ENCODE measurements around the gene FAM89A. TPM values are rescaled to one million over a fixed set of nuclear protein-coding genes. Genes with fewer than 3 reads are reported as not detected.

Gene FAM89A
- total RNA-seq, 1 donor from 2014 or later: 48.0 TPM

DNA sequence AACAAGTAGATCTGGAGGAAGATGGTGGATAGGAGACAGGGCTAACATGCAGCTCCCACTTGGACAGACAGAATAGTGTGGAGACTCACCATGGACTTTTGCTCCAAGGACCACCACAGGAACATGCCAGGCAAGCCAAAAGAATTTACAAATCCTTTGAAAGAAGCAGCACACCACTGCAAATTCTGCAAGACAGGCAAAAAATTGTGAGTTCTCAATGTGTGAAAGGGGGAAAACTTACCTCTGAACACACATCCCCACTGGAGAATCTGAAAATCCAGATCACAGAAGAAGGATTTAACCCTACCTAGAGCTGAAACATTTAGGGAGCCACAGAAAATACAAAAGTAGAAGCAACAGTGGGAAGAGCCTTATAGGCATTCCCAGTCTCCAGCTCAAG is 38.2 kb downstream of the FAM89A start:
- Mint-ChIP-seq H3K27ac (ENCODE audit: unreplicated experiment) (no peak overlapping the region), H3K4me1 (ENCODE audit: unreplicated experiment) (no peaks in the 10 kb centered on the region), H3K4me3 (ENCODE audit: unreplicated experiment) (peak overlapping the region; percentile 17), H3K36me3 (ENCODE audit: low read depth, unreplicated experiment) (peaks cover 38% of the 10 kb centered on the region), H3K27me3 (ENCODE audit: unreplicated experiment) (no peaks in the 10 kb centered on the region), H3K9me3 (ENCODE audit: unreplicated experiment) (peaks cover 24% of the 10 kb centered on the region)
- TF ChIP-seq, protein P1, sequence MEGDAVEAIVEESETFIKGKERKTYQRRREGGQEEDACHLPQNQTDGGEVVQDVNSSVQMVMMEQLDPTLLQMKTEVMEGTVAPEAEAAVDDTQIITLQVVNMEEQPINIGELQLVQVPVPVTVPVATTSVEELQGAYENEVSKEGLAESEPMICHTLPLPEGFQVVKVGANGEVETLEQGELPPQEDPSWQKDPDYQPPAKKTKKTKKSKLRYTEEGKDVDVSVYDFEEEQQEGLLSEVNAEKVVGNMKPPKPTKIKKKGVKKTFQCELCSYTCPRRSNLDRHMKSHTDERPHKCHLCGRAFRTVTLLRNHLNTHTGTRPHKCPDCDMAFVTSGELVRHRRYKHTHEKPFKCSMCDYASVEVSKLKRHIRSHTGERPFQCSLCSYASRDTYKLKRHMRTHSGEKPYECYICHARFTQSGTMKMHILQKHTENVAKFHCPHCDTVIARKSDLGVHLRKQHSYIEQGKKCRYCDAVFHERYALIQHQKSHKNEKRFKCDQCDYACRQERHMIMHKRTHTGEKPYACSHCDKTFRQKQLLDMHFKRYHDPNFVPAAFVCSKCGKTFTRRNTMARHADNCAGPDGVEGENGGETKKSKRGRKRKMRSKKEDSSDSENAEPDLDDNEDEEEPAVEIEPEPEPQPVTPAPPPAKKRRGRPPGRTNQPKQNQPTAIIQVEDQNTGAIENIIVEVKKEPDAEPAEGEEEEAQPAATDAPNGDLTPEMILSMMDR (IDR thresholded peaks at IDR 0.05; ENCODE audit: unreplicated experiment): no peak
- no peak for DNase-seq (ENCODE audit: low spot score)

DNA sequence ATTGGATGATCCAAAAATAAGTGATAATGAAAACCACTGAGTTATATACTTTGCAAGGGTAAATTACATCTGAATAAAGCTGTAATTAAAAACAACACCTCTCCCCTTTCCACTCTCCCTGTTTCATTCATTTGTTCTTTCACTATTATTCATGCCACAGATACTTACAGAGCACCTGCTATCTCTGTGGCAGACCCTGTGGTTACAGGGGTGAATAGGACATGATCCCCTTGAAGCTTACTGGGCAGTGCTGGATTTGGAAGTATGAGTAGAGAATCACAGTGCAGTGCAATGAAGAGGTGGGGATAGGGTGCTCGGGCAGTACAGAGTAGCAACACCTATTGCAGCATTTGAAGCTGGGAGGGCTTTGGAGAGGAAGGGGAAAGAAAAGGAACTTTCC is 39.4 kb downstream of the FAM89A start:
- H3K27ac Mint-ChIP-seq (ENCODE audit: unreplicated experiment): no peak overlapping the region
- peaks cover 36% of the 10 kb centered on the region for H3K36me3 Mint-ChIP-seq (ENCODE audit: low read depth, unreplicated experiment)
- H3K4me1 Mint-ChIP-seq (ENCODE audit: unreplicated experiment): no peaks in the 10 kb centered on the region
- H3K9me3 Mint-ChIP-seq (ENCODE audit: unreplicated experiment): peaks cover 22% of the 10 kb centered on the region
- no peak overlapping the region for H3K4me3 Mint-ChIP-seq (ENCODE audit: unreplicated experiment)
- H3K27me3 Mint-ChIP-seq (ENCODE audit: unreplicated experiment): no peaks in the 10 kb centered on the region
- TF ChIP-seq, protein P1 (IDR thresholded peaks at IDR 0.05; ENCODE audit: unreplicated experiment): no peak
- DNase-seq (ENCODE audit: low spot score): no peak

DNA sequence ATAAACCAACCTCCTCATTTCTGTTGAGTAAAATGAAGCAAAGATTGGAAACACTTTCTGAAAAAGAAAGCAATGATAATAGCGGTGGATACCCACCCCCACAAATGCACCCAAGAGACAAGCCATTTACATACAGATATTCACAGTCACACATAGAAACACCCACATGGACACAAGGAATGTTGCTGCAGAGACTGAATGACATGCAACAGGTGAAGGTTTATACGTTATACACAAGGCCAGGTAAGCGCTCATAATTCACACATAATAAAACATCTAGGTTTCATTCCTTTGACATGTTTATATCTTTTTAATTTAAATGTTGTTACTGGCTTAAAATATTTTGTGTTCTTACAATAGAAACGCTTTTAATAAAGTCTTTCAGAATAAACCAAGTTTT is 39.9 kb downstream of the FAM89A start:
- H3K27me3 Mint-ChIP-seq (ENCODE audit: unreplicated experiment): no peaks in the 10 kb centered on the region
- DNase-seq (ENCODE audit: low spot score): no peak
- TF ChIP-seq, protein P1 (IDR thresholded peaks at IDR 0.05; ENCODE audit: unreplicated experiment): no peak
- H3K27ac Mint-ChIP-seq (ENCODE audit: unreplicated experiment): no peak overlapping the region
- no peaks in the 10 kb centered on the region for H3K4me1 Mint-ChIP-seq (ENCODE audit: unreplicated experiment)
- H3K9me3 Mint-ChIP-seq (ENCODE audit: unreplicated experiment): peaks cover 18% of the 10 kb centered on the region
- H3K4me3 Mint-ChIP-seq (ENCODE audit: unreplicated experiment): no peak overlapping the region
- H3K36me3 Mint-ChIP-seq (ENCODE audit: low read depth, unreplicated experiment): peaks cover 33% of the 10 kb centered on the region

DNA sequence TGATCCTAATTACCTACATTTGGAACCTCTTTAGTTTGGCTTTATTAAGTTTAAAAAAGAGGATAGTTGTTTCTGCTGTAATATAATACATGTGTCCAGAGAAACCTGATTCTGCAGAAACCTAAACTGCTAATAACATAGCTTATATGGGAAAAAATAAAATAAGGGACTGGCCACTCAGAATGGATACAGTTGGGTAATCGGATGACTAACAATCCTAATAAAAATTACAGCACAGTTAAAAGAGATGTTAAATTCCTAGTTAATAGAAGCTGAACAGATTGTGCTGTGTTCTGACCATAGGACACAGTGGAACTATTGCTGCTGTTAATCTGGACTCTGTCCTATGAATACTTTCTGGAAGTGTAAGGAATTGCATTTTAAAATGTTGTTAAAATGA is 45.2 kb downstream of the FAM89A start:
- Mint-ChIP-seq H3K27me3 (ENCODE audit: unreplicated experiment) (no peaks in the 10 kb centered on the region), H3K27ac (ENCODE audit: unreplicated experiment) (no peak overlapping the region), H3K4me1 (ENCODE audit: unreplicated experiment) (no peaks in the 10 kb centered on the region), H3K9me3 (ENCODE audit: unreplicated experiment) (no peaks in the 10 kb centered on the region), H3K4me3 (ENCODE audit: unreplicated experiment) (no peak overlapping the region), H3K36me3 (ENCODE audit: low read depth, unreplicated experiment) (peaks cover 8% of the 10 kb centered on the region)
- TF ChIP-seq, protein P1 (IDR thresholded peaks at IDR 0.05; ENCODE audit: unreplicated experiment): no peak
- no peak for DNase-seq (ENCODE audit: low spot score)

DNA sequence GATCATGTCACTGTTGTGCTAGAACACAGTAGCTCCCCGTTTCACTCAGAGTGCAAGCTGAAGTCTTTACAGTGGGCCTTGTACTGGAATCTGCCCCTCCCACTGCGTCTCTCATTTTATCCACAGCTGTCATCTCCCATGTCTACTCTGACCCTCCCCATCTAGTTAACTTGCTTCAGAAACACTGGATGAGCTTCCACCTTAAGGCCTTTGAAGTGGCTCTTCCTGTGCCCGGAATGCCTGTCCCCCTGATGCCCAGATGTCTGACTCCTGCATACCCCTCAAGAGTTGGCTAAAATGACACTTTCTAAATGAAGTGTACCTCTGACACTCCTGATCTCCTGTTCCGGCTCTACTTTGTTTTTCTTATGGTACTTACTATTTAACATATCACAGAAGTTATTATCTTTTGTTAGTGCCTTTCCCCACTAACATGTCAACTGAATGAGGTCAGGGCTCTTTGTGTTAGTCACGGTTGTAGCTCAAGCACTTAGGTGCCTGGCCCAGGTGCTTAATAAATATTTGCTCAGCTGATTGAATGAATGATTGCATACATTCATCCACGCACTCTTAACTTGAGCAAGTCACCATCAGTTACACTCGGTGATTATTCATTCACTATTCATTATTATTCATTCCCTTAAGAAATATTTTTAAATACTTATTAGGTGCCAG is 47.8 kb downstream of the FAM89A start:
- TF ChIP-seq, protein P1 (IDR thresholded peaks at IDR 0.05; ENCODE audit: unreplicated experiment): no peak
- Mint-ChIP-seq H3K9me3 (ENCODE audit: unreplicated experiment) (no peaks in the 10 kb centered on the region), H3K27me3 (ENCODE audit: unreplicated experiment) (no peaks in the 10 kb centered on the region), H3K27ac (ENCODE audit: unreplicated experiment) (no peak overlapping the region), H3K4me3 (ENCODE audit: unreplicated experiment) (no peak overlapping the region), H3K4me1 (ENCODE audit: unreplicated experiment) (no peaks in the 10 kb centered on the region), H3K36me3 (ENCODE audit: low read depth, unreplicated experiment) (peaks cover 8% of the 10 kb centered on the region)
- DNase-seq (ENCODE audit: low spot score): no peak
